Measurements from ENCODE around the gene EPHB3. TPM values are rescaled to one million over a fixed set of nuclear protein-coding genes. Genes with fewer than 3 reads are reported as not detected.
A peak's percentile ranks its signal among the peaks of the same experiment; 100 is the strongest.

The EPHB3 gene
- total RNA-seq, 1 donor from 2014 or later, result 0.13 TPM

- DNase-seq (ENCODE audit: low read depth in 2 of 2), result no peak
These were observed 18.3 kb upstream of the EPHB3 start for GRCh38 chr3:184543256-184543655.

- peak; percentile 63 to 77 for DNase-seq (ENCODE audit: low read depth in 2 of 2)
These were observed 17.6 kb upstream of the EPHB3 start for GRCh38 chr3:184543843-184544512.

- DNase-seq (ENCODE audit: low read depth in 2 of 2), result no peak
These were observed 17.1 kb upstream of the EPHB3 start for GRCh38 chr3:184544513-184544861.

GRCh38 chr3:184545769-184546168 is 15.8 kb upstream of the EPHB3 start:
- no peak for DNase-seq (ENCODE audit: low read depth in 2 of 2)

GRCh38 chr3:184546252-184546651 is 15.3 kb upstream of the EPHB3 start:
- no peak for DNase-seq (ENCODE audit: low read depth in 2 of 2)

GRCh38 chr3:184549796-184550577 is 11.6 kb upstream of the EPHB3 start:
- DNase-seq (ENCODE audit: low read depth in 2 of 2), result no peak

- DNase-seq (ENCODE audit: low read depth in 2 of 2), result no peak
These were observed 10.5 kb upstream of the EPHB3 start for GRCh38 chr3:184551103-184551502.

GRCh38 chr3:184551614-184552256 is 9.8 kb upstream of the EPHB3 start:
- DNase-seq (ENCODE audit: low read depth in 2 of 2), result no peak

GRCh38 chr3:184552296-184552695 is 9.3 kb upstream of the EPHB3 start:
- DNase-seq (ENCODE audit: low read depth in 2 of 2), result no peak

GRCh38 chr3:184552863-184553262 is 8.7 kb upstream of the EPHB3 start:
- no peak for DNase-seq (ENCODE audit: low read depth in 2 of 2)

GRCh38 chr3:184553385-184553784 is 8.2 kb upstream of the EPHB3 start:
- DNase-seq (ENCODE audit: low read depth in 2 of 2), result no peak

- no peak for DNase-seq (ENCODE audit: low read depth in 2 of 2)
These were observed 7.1 kb upstream of the EPHB3 start for GRCh38 chr3:184554461-184554860.

GRCh38 chr3:184556582-184557347 is 4.8 kb upstream of the EPHB3 start:
- no peak for DNase-seq (ENCODE audit: low read depth in 2 of 2)

- DNase-seq (ENCODE audit: low read depth in 2 of 2), result no peak
These were observed 4.1 kb upstream of the EPHB3 start for GRCh38 chr3:184557348-184557950.

GRCh38 chr3:184558726-184559125 is 2.9 kb upstream of the EPHB3 start:
- no peak for DNase-seq (ENCODE audit: low read depth in 2 of 2)

- DNase-seq (ENCODE audit: low read depth in 2 of 2), result no peak
These were observed 2.2 kb upstream of the EPHB3 start for GRCh38 chr3:184559336-184559735.

- DNase-seq (ENCODE audit: low read depth in 2 of 2), result no peak
These were observed 1.1 kb upstream of the EPHB3 start for GRCh38 chr3:184560531-184560930.

GRCh38 chr3:184561913-184562877 is 610 bp downstream of the EPHB3 start:
- no peak for DNase-seq (ENCODE audit: low read depth in 2 of 2)

- DNase-seq (ENCODE audit: low read depth in 2 of 2), result no peak
These were observed 1.4 kb downstream of the EPHB3 start for GRCh38 chr3:184562878-184563560.

- no peak for DNase-seq (ENCODE audit: low read depth in 2 of 2)
These were observed 2.0 kb downstream of the EPHB3 start for GRCh38 chr3:184563561-184563925.

Measured in dermis microvascular lymphatic vessel endothelial cell (primary cell).